ENCODE data around the gene NOPCHAP1. TPM values are rescaled to one million over a fixed set of nuclear protein-coding genes. Genes with fewer than 3 reads are reported as not detected.

The NOPCHAP1 gene
- total and polyA plus RNA-seq, 2 of the 8 experiments (the other 6 are each of a cell fraction or from before 2014, with no cell fraction given) = 14.9 to 39.5 TPM

DNA sequence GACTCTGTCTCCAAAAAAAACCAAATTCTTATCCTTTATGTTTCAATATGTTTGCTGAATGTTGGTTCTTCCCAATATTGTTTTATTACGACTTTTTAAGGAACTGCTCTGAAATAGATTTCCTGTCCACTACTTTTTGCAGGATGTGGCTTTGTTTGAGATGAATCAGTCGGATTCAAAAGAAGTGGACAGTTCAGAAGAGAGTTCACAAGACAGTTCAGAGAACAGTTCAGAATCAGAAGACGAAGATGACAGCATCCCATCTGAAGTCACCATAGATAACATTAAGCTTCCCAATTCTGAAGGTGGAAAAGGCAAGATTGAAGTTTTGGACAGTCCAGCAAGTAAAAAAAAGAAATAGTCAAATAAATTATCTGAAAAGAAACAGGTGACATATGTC is 8.2 kb downstream of the NOPCHAP1 start (continued):
- TF ChIP-seq, protein P1, sequence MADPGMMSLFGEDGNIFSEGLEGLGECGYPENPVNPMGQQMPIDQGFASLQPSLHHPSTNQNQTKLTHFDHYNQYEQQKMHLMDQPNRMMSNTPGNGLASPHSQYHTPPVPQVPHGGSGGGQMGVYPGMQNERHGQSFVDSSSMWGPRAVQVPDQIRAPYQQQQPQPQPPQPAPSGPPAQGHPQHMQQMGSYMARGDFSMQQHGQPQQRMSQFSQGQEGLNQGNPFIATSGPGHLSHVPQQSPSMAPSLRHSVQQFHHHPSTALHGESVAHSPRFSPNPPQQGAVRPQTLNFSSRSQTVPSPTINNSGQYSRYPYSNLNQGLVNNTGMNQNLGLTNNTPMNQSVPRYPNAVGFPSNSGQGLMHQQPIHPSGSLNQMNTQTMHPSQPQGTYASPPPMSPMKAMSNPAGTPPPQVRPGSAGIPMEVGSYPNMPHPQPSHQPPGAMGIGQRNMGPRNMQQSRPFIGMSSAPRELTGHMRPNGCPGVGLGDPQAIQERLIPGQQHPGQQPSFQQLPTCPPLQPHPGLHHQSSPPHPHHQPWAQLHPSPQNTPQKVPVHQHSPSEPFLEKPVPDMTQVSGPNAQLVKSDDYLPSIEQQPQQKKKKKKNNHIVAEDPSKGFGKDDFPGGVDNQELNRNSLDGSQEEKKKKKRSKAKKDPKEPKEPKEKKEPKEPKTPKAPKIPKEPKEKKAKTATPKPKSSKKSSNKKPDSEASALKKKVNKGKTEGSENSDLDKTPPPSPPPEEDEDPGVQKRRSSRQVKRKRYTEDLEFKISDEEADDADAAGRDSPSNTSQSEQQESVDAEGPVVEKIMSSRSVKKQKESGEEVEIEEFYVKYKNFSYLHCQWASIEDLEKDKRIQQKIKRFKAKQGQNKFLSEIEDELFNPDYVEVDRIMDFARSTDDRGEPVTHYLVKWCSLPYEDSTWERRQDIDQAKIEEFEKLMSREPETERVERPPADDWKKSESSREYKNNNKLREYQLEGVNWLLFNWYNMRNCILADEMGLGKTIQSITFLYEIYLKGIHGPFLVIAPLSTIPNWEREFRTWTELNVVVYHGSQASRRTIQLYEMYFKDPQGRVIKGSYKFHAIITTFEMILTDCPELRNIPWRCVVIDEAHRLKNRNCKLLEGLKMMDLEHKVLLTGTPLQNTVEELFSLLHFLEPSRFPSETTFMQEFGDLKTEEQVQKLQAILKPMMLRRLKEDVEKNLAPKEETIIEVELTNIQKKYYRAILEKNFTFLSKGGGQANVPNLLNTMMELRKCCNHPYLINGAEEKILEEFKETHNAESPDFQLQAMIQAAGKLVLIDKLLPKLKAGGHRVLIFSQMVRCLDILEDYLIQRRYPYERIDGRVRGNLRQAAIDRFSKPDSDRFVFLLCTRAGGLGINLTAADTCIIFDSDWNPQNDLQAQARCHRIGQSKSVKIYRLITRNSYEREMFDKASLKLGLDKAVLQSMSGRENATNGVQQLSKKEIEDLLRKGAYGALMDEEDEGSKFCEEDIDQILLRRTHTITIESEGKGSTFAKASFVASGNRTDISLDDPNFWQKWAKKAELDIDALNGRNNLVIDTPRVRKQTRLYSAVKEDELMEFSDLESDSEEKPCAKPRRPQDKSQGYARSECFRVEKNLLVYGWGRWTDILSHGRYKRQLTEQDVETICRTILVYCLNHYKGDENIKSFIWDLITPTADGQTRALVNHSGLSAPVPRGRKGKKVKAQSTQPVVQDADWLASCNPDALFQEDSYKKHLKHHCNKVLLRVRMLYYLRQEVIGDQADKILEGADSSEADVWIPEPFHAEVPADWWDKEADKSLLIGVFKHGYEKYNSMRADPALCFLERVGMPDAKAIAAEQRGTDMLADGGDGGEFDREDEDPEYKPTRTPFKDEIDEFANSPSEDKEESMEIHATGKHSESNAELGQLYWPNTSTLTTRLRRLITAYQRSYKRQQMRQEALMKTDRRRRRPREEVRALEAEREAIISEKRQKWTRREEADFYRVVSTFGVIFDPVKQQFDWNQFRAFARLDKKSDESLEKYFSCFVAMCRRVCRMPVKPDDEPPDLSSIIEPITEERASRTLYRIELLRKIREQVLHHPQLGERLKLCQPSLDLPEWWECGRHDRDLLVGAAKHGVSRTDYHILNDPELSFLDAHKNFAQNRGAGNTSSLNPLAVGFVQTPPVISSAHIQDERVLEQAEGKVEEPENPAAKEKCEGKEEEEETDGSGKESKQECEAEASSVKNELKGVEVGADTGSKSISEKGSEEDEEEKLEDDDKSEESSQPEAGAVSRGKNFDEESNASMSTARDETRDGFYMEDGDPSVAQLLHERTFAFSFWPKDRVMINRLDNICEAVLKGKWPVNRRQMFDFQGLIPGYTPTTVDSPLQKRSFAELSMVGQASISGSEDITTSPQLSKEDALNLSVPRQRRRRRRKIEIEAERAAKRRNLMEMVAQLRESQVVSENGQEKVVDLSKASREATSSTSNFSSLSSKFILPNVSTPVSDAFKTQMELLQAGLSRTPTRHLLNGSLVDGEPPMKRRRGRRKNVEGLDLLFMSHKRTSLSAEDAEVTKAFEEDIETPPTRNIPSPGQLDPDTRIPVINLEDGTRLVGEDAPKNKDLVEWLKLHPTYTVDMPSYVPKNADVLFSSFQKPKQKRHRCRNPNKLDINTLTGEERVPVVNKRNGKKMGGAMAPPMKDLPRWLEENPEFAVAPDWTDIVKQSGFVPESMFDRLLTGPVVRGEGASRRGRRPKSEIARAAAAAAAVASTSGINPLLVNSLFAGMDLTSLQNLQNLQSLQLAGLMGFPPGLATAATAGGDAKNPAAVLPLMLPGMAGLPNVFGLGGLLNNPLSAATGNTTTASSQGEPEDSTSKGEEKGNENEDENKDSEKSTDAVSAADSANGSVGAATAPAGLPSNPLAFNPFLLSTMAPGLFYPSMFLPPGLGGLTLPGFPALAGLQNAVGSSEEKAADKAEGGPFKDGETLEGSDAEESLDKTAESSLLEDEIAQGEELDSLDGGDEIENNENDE (IDR thresholded peaks at IDR 0.05; ENCODE audit: insufficient replicate concordance, low read length) = no peak
- TF ChIP-seq SIX5 (IDR thresholded peaks at IDR 0.05; ENCODE audit: low read depth, low read length) (no peak), SIRT6 (IDR thresholded peaks at IDR 0.05; ENCODE audit: low read length) (no peak), TAF1 (IDR thresholded peaks at IDR 0.05; ENCODE audit: low read depth, low read length) (no peak), SP2 (IDR thresholded peaks at IDR 0.05; ENCODE audit: low read length) (no peak), NANOG (IDR thresholded peaks at IDR 0.05; ENCODE audit: insufficient read depth, low read depth, low read length, poor library complexity, severe bottlenecking) (no peak), KDM5A (IDR thresholded peaks at IDR 0.05; ENCODE audit: low read length) (no peak), KDM4A (IDR thresholded peaks at IDR 0.05; ENCODE audit: low read depth, low read length, severe bottlenecking) (no peak)
